Sigmoid colon (tissue), 4 donors: ENCODE measurements around the gene TICAM2.

ENCODE experiments used
- EP300 ChIP-seq, 4 donors: sonication (generic); formaldehyde crosslinking; IDR thresholded peaks; one replicate each; pipeline ENCODE4 v1.6.1; 2017; ENCODE audit warnings: antibody characterized with exemption in 4 of 4
- POLR2A ChIP-seq, 2 donors: fragments of 450-650 bp; IDR thresholded peaks; one replicate each; pipeline ENCODE4 v1.6.1; 2016; ENCODE audit warnings: antibody characterized with exemption in 2 of 2, mild to moderate bottlenecking in 2 of 2, moderate library complexity in 2 of 2
- POLR2AphosphoS5 ChIP-seq, 4 donors: sonication (generic); formaldehyde crosslinking; IDR thresholded peaks; one replicate each; pipeline ENCODE4 v1.6.1; 2017; ENCODE audit warnings: antibody characterized with exemption in 4 of 4
- TF ChIP-seq, protein P1 (sequence below), 4 experiments: fragments of 450-650 bp in 3 of 4; fragments of 200-600 bp in 1 of 4; IDR thresholded peaks; one replicate each; pipeline ENCODE4 v1.5.1; 2016 to 2019; ENCODE audit warnings: antibody characterized with exemption in 4 of 4, mild to moderate bottlenecking in 3 of 4, moderate library complexity in 2 of 4

DNA sequence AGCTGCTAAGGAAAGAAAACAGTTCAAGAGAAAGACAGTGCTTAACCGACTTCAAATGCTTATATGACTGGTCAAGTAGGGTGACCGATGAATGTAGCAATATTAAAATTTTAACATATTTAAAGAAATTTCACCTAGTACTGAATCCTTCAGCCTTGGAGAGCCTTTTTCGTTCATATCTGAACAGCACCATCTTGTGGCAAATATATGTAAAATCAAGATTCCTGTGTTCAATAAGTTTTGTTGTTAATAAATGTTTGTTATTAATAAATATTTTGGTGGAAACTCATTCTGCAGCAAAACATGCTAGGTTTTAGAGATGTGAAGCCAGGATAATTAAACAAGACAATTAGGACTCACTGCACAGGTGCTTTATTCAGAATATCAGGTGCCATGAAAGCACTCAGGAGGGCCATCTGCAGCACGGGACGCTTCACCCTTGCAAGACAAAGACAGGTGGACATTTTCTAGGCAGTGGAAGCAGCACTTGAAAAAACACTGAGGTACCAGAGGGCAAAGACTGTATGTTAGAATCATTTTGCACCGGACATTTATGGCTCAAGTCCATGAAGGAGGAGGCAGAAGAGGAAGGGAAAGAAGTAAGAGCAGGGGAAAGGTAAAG lies 15.6 kb downstream of the TICAM2 start:
- TF ChIP-seq, protein P1, sequence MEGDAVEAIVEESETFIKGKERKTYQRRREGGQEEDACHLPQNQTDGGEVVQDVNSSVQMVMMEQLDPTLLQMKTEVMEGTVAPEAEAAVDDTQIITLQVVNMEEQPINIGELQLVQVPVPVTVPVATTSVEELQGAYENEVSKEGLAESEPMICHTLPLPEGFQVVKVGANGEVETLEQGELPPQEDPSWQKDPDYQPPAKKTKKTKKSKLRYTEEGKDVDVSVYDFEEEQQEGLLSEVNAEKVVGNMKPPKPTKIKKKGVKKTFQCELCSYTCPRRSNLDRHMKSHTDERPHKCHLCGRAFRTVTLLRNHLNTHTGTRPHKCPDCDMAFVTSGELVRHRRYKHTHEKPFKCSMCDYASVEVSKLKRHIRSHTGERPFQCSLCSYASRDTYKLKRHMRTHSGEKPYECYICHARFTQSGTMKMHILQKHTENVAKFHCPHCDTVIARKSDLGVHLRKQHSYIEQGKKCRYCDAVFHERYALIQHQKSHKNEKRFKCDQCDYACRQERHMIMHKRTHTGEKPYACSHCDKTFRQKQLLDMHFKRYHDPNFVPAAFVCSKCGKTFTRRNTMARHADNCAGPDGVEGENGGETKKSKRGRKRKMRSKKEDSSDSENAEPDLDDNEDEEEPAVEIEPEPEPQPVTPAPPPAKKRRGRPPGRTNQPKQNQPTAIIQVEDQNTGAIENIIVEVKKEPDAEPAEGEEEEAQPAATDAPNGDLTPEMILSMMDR (IDR thresholded peaks at IDR 0.05), result peak; percentile 20 to 58 (median 43)
- TF ChIP-seq POLR2A (IDR thresholded peaks at IDR 0.05) (no peak), EP300 (IDR thresholded peaks at IDR 0.05) (no peak), POLR2AphosphoS5 (IDR thresholded peaks at IDR 0.05) (no peak)
